Measurements from ENCODE around the gene HK1. TPM values are rescaled to one million over a fixed set of nuclear protein-coding genes. Genes with fewer than 3 reads are reported as not detected.
"Not testable (repeated sequence)": the region's sequence is repeated elsewhere in the genome, so short reads cannot be mapped to it uniquely, and the experiment has no call there.

Gene HK1
- total RNA-seq, 1 experiment from 2014 or later: 110 TPM

GRCh38 chr10:69272624-69273023, 5.7 kb upstream of the HK1 start:
- Histone ChIP-seq H3K4me3 (ENCODE audit: insufficient read depth, low read depth, low read length) (no peak overlapping the region), H3K36me3 (replicated peaks; ENCODE audit: control insufficient read depth, insufficient read depth, low read length) (no peaks in the 10 kb centered on the region), H3K27me3 (ENCODE audit: control insufficient read depth, insufficient read depth, low read length) (no peaks in the 10 kb centered on the region)
- no peak for DNase-seq

GRCh38 chr10:69275444-69275843, 2.9 kb upstream of the HK1 start:
- no peak for DNase-seq
- Histone ChIP-seq H3K4me3 (ENCODE audit: insufficient read depth, low read depth, low read length) (no peak overlapping the region), H3K27me3 (ENCODE audit: control insufficient read depth, insufficient read depth, low read length) (no peaks in the 10 kb centered on the region), H3K36me3 (replicated peaks; ENCODE audit: control insufficient read depth, insufficient read depth, low read length) (no peaks in the 10 kb centered on the region)

GRCh38 chr10:69276503-69276902, 1.8 kb upstream of the HK1 start:
- no peak for DNase-seq
- Histone ChIP-seq H3K4me3 (ENCODE audit: insufficient read depth, low read depth, low read length) (no peak overlapping the region), H3K27me3 (ENCODE audit: control insufficient read depth, insufficient read depth, low read length) (no peaks in the 10 kb centered on the region), H3K36me3 (replicated peaks; ENCODE audit: control insufficient read depth, insufficient read depth, low read length) (no peaks in the 10 kb centered on the region)

GRCh38 chr10:69279110-69279509, 814 bp downstream of the HK1 start:
- Histone ChIP-seq H3K36me3 (replicated peaks; ENCODE audit: control insufficient read depth, insufficient read depth, low read length) (no peaks in the 10 kb centered on the region), H3K27me3 (ENCODE audit: control insufficient read depth, insufficient read depth, low read length) (no peaks in the 10 kb centered on the region), H3K4me3 (ENCODE audit: insufficient read depth, low read depth, low read length) (no peak overlapping the region)
- no peak for DNase-seq

GRCh38 chr10:69281507-69282413, 3.5 kb downstream of the HK1 start:
- DNase-seq: no peak
- Histone ChIP-seq H3K27me3 (ENCODE audit: control insufficient read depth, insufficient read depth, low read length) (no peaks in the 10 kb centered on the region), H3K36me3 (replicated peaks; ENCODE audit: control insufficient read depth, insufficient read depth, low read length) (no peaks in the 10 kb centered on the region), H3K4me3 (ENCODE audit: insufficient read depth, low read depth, low read length) (no peak overlapping the region)

GRCh38 chr10:69284402-69284801, 6.1 kb downstream of the HK1 start:
- not testable (repeated sequence) for DNase-seq; H3K36me3 ChIP-seq (replicated peaks; ENCODE audit: control insufficient read depth, insufficient read depth, low read length); H3K27me3 ChIP-seq (ENCODE audit: control insufficient read depth, insufficient read depth, low read length); H3K4me3 ChIP-seq (ENCODE audit: insufficient read depth, low read depth, low read length)

- Histone ChIP-seq H3K27me3 (ENCODE audit: control insufficient read depth, insufficient read depth, low read length) (no peaks in the 10 kb centered on the region), H3K4me3 (ENCODE audit: insufficient read depth, low read depth, low read length) (no peak overlapping the region), H3K36me3 (replicated peaks; ENCODE audit: control insufficient read depth, insufficient read depth, low read length) (no peaks in the 10 kb centered on the region)
- DNase-seq: no peak
Measured at GRCh38 chr10:69285699-69286098, 7.4 kb downstream of the HK1 start.

GRCh38 chr10:69287181-69287580, 8.9 kb downstream of the HK1 start:
- Histone ChIP-seq H3K27me3 (ENCODE audit: control insufficient read depth, insufficient read depth, low read length) (no peaks in the 10 kb centered on the region), H3K4me3 (ENCODE audit: insufficient read depth, low read depth, low read length) (no peak overlapping the region), H3K36me3 (replicated peaks; ENCODE audit: control insufficient read depth, insufficient read depth, low read length) (no peaks in the 10 kb centered on the region)
- DNase-seq: no peak

- no peaks in the 10 kb centered on the region for H3K36me3 ChIP-seq (replicated peaks; ENCODE audit: control insufficient read depth, insufficient read depth, low read length)
- no peak for DNase-seq
- no peak overlapping the region for H3K4me3 ChIP-seq (ENCODE audit: insufficient read depth, low read depth, low read length)
- no peaks in the 10 kb centered on the region for H3K27me3 ChIP-seq (ENCODE audit: control insufficient read depth, insufficient read depth, low read length)
Measured at GRCh38 chr10:69290993-69291392, 12.7 kb downstream of the HK1 start.

- DNase-seq: no peak
- Histone ChIP-seq H3K36me3 (replicated peaks; ENCODE audit: control insufficient read depth, insufficient read depth, low read length) (no peaks in the 10 kb centered on the region), H3K27me3 (ENCODE audit: control insufficient read depth, insufficient read depth, low read length) (no peaks in the 10 kb centered on the region), H3K4me3 (ENCODE audit: insufficient read depth, low read depth, low read length) (no peak overlapping the region)
Measured at GRCh38 chr10:69292459-69292858, 14.2 kb downstream of the HK1 start.

- no peak for DNase-seq
- Histone ChIP-seq H3K36me3 (replicated peaks; ENCODE audit: control insufficient read depth, insufficient read depth, low read length) (no peaks in the 10 kb centered on the region), H3K27me3 (ENCODE audit: control insufficient read depth, insufficient read depth, low read length) (no peaks in the 10 kb centered on the region), H3K4me3 (ENCODE audit: insufficient read depth, low read depth, low read length) (no peak overlapping the region)
Measured at GRCh38 chr10:69295027-69295636, 16.8 kb downstream of the HK1 start.

- Histone ChIP-seq H3K36me3 (replicated peaks; ENCODE audit: control insufficient read depth, insufficient read depth, low read length) (no peaks in the 10 kb centered on the region), H3K4me3 (ENCODE audit: insufficient read depth, low read depth, low read length) (no peak overlapping the region), H3K27me3 (ENCODE audit: control insufficient read depth, insufficient read depth, low read length) (no peaks in the 10 kb centered on the region)
- DNase-seq: no peak
Measured at GRCh38 chr10:69303632-69304051, 25.3 kb downstream of the HK1 start.

GRCh38 chr10:69306421-69306820, 28.1 kb downstream of the HK1 start:
- H3K4me3 ChIP-seq (ENCODE audit: insufficient read depth, low read depth, low read length): no peak overlapping the region
- no peak for DNase-seq

GRCh38 chr10:69307434-69307833, 29.1 kb downstream of the HK1 start:
- no peaks in the 10 kb centered on the region for H3K27me3 ChIP-seq (ENCODE audit: control insufficient read depth, insufficient read depth, low read length)
- no peak for DNase-seq
- no peak overlapping the region for H3K4me3 ChIP-seq (ENCODE audit: insufficient read depth, low read depth, low read length)
- H3K36me3 ChIP-seq (replicated peaks; ENCODE audit: control insufficient read depth, insufficient read depth, low read length): no peaks in the 10 kb centered on the region

More at GRCh38 chr10:69306421-69306820, 28.1 kb downstream of the HK1 start:
- Histone ChIP-seq H3K27me3 (ENCODE audit: control insufficient read depth, insufficient read depth, low read length) (no peaks in the 10 kb centered on the region), H3K36me3 (replicated peaks; ENCODE audit: control insufficient read depth, insufficient read depth, low read length) (no peaks in the 10 kb centered on the region)

- H3K36me3 ChIP-seq (replicated peaks; ENCODE audit: control insufficient read depth, insufficient read depth, low read length); H3K4me3 ChIP-seq (ENCODE audit: insufficient read depth, low read depth, low read length); H3K27me3 ChIP-seq (ENCODE audit: control insufficient read depth, insufficient read depth, low read length); DNase-seq: not testable (repeated sequence)
Measured at GRCh38 chr10:69308304-69308703, 30.0 kb downstream of the HK1 start.

Data from H7 (cell line).